Loucy (cell line): ENCODE results near the gene PLAAT3.

ENCODE experiments used
- H2AFZ ChIP-seq: fragments of 200-600 bp; sonication (generic); 2 replicates; pipeline ENCODE4 v1.6.0; 2016; ENCODE audit warnings: antibody characterized with exemption, mild to moderate bottlenecking, low read length, moderate library complexity
- H3F3A ChIP-seq: fragments of 200-600 bp; 2 replicates; pipeline ENCODE4 v1.6.0; 2016; ENCODE audit warnings: antibody characterized with exemption, low read depth, mild to moderate bottlenecking
- H3K27me3 ChIP-seq: fragments of 200-600 bp; sonication (generic); 2 replicates; pipeline ENCODE4 v1.6.1; 2014; ENCODE audit warnings: low read length, mild to moderate bottlenecking; ENCODE audit not compliant: insufficient read depth, poor library complexity, severe bottlenecking
- H3K36me3 ChIP-seq: fragments of 200-600 bp; sonication (generic); 2 replicates; pipeline ENCODE4 v1.6.1; 2016; ENCODE audit warnings: low read length; ENCODE audit not compliant: insufficient read depth
- H3K4me1 ChIP-seq: fragments of 200-600 bp; sonication (generic); 2 replicates; pipeline ENCODE4 v1.5.1; 2014; ENCODE audit warnings: low read length, mild to moderate bottlenecking; ENCODE audit not compliant: insufficient read depth, poor library complexity, severe bottlenecking
- H3K4me2 ChIP-seq: fragments of 200-600 bp; sonication (generic); 2 replicates; pipeline ENCODE4 v1.6.0; 2014; ENCODE audit warnings: antibody characterized with exemption, low read length, low read depth, mild to moderate bottlenecking; ENCODE audit not compliant: poor library complexity, severe bottlenecking
- H3K4me3 ChIP-seq: fragments of 200-600 bp; sonication (generic); 2 replicates; pipeline ENCODE4 v1.5.1; 2014; ENCODE audit warnings: low read length, mild to moderate bottlenecking, mixed read lengths; ENCODE audit not compliant: poor library complexity, severe bottlenecking
- H3K79me2 ChIP-seq: fragments of 200-600 bp; sonication (generic); 2 replicates; pipeline ENCODE4 v1.6.1; 2014; ENCODE audit warnings: low read length; ENCODE audit not compliant: insufficient read depth
- H3K9ac ChIP-seq: fragments of 200-600 bp; sonication (generic); 2 replicates; pipeline ENCODE4 v1.6.0; 2014; ENCODE audit warnings: mild to moderate bottlenecking, low read depth, low read length, moderate library complexity; ENCODE audit not compliant: poor library complexity, severe bottlenecking
- H3K9me2 ChIP-seq: fragments of 200-600 bp; sonication (generic); replicated peaks from 2 replicates; pipeline ENCODE4 v1.6.1; 2016; ENCODE audit warnings: low read depth, low read length, mixed read lengths
- H3K9me3 ChIP-seq: fragments of 200-600 bp; sonication (generic); 2 replicates; pipeline ENCODE4 v1.6.1; 2014; ENCODE audit warnings: mild to moderate bottlenecking, antibody characterized with exemption, low read length, low read depth; ENCODE audit not compliant: insufficient read depth
- H4K20me1 ChIP-seq: fragments of 200-600 bp; sonication (generic); 2 replicates; pipeline ENCODE4 v1.6.0; 2014; ENCODE audit warnings: antibody characterized with exemption, low read length, mild to moderate bottlenecking; ENCODE audit not compliant: insufficient read depth, poor library complexity, severe bottlenecking
- CTCF ChIP-seq: fragments of 200-600 bp; sonication (generic); conservative IDR thresholded peaks from 2 replicates; pipeline ENCODE4 v1.5.1; 2014; ENCODE audit warnings: mild to moderate bottlenecking, antibody characterized with exemption, low read length
- EZH2phosphoT487 ChIP-seq: fragments of 200-600 bp; IDR thresholded peaks from 2 replicates; pipeline ENCODE4 v1.6.1; 2018; ENCODE audit warnings: antibody characterized with exemption, mild to moderate bottlenecking, moderate library complexity, borderline replicate concordance

PLAAT3 gene

DNA sequence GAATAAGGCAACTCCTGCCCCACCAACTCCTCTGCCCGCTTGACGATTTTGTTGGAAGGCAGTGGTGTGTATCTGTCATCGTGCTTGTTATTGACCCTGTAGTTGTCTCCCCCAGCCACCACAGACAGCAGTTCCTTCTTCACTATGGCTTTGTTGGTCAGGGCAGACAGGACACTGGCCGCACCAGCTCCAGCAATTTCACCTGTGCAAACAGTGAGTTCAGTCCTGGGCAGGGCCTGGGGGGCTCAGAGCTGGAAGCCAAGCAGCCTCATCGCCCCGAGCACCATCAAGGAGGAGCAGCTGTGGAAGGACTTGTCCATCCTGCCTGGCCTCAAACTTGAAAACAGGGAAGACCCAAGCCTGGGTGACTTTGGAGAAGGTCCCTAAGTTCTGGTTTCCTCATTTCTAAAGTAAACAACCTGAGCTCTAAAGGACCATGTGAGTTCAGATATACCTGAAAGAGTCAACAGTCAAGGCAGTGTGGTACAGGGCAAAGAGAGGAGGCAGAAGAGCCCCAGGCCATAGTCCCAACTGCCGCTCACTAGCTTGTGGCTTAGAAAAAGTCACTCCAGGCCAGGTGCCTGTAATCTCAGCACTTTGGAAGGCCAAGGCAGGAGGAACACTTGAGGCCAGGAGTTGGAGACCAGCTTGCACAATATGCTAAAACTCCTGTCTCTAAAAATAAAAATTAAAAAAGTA is 55.6 kb downstream of the PLAAT3 start:
- Histone ChIP-seq H3F3A (no peaks in the 10 kb centered on the region; the same call in 1 of the 2 replicates), H3K9me2 (no peaks in the 10 kb centered on the region), H2AFZ (no peak overlapping the region), H3K4me1 (peaks cover 74% of the 10 kb centered on the region), H3K9ac (no peak overlapping the region), H3K79me2 (no peaks in the 10 kb centered on the region), H3K27me3 (no peaks in the 10 kb centered on the region), H3K4me3 (no peak overlapping the region), H3K4me2 (no peak overlapping the region), H3K36me3 (no peaks in the 10 kb centered on the region), H4K20me1 (no peaks in the 10 kb centered on the region), H3K9me3 (no peaks in the 10 kb centered on the region)
- TF ChIP-seq CTCF (no peak), EZH2phosphoT487 (no peak)

- H3K4me3 ChIP-seq: no peak overlapping the region
- H3K9ac ChIP-seq: no peak overlapping the region
- H3K4me2 ChIP-seq: no peak overlapping the region
- no peaks in the 10 kb centered on the region for H3K27me3 ChIP-seq
- TF ChIP-seq CTCF (no peak), EZH2phosphoT487 (no peak)
- H3F3A ChIP-seq: no peaks in the 10 kb centered on the region; the same call in 1 of the 2 replicates
- H3K79me2 ChIP-seq: no peaks in the 10 kb centered on the region
- H3K9me2 ChIP-seq: no peaks in the 10 kb centered on the region
- H3K9me3 ChIP-seq: no peaks in the 10 kb centered on the region
- no peak overlapping the region for H2AFZ ChIP-seq
- no peaks in the 10 kb centered on the region for H4K20me1 ChIP-seq
- H3K36me3 ChIP-seq: no peaks in the 10 kb centered on the region
- peaks cover 84% of the 10 kb centered on the region for H3K4me1 ChIP-seq
Measured at GRCh38 chr11:63557570-63557969, 56.7 kb downstream of the PLAAT3 start.

DNA sequence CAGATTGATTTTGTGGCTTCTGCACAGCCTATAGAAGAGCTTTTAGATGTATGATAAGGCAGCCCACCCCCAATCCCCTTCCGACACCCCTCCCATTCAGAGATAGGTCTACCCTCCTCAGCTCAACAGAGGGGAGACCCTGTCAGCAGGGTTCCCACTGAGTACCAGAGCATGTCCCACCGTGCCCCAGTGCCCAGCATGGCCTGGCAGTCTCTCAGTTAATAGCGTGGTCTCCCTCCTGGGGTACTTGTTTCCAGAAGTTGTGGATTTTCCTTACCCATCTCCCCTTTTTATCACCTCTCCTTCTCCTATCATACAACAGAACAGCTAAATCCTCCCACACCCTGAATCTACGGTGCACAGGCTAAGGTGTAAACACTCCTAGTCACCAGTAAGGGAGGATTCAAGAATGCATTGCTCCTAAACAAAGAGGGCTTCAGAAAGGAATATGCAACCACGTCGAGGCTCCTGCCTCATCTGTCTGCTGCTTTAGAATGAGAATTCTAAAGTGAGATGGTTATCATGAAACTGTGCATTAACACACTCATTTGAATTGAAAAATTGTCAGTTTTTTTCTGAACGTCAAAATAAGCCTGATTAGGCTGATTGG is 57.7 kb downstream of the PLAAT3 start:
- TF ChIP-seq CTCF (no peak), EZH2phosphoT487 (no peak)
- Histone ChIP-seq H3F3A (peaks cover 4% of the 10 kb centered on the region; the same call in 1 of the 2 replicates), H4K20me1 (no peaks in the 10 kb centered on the region), H3K79me2 (no peaks in the 10 kb centered on the region), H3K4me2 (no peak overlapping the region), H3K9ac (peak overlapping the region; percentile 5), H3K9me2 (no peaks in the 10 kb centered on the region), H3K4me1 (peaks cover 93% of the 10 kb centered on the region), H3K27me3 (no peaks in the 10 kb centered on the region), H3K36me3 (no peaks in the 10 kb centered on the region), H3K4me3 (no peak overlapping the region), H2AFZ (no peak overlapping the region), H3K9me3 (no peaks in the 10 kb centered on the region)
